ENCODE measurements around the gene CPNE5. TPM values are rescaled to one million over a fixed set of nuclear protein-coding genes. Genes with fewer than 3 reads are reported as not detected.

Gene CPNE5
- total RNA-seq, 1 experiment from 2014 or later: 0.37 TPM

DNA sequence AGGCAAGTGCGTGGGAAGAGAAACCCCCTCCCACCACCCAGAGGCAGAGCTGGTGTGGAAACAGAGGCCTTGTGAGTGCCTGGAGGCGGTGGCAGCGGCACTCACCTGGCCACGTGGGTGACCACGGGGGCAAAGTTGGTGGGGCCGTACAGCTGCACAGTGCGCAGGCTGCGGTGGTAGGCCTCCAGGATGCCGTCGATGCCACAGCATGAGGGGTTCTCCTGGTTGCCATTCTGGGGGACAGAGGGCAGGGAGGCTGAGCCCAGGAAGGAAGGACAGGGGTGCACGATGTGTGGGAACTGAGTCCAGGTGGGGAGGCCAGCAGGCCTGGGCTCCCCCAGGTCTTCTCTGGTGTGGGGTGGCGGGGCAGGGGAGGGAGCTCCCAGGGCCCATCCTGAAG is 94.0 kb downstream of the CPNE5 start:
- Histone ChIP-seq H4K20me1 (ENCODE audit: insufficient read depth) (no peaks in the 10 kb centered on the region), H3F3A (ENCODE audit: insufficient read depth, low read depth) (peaks cover under 1% of the 10 kb centered on the region; the same call in 1 of the 2 replicates), H3K4me2 (no peak overlapping the region), H3K79me2 (ENCODE audit: low read depth) (no peaks in the 10 kb centered on the region), H3K4me3 (no peak overlapping the region), H3K9me2 (ENCODE audit: insufficient read depth) (no peaks in the 10 kb centered on the region), H3K9me3 (ENCODE audit: insufficient read depth, low read depth) (no peaks in the 10 kb centered on the region), H3K36me3 (ENCODE audit: low read depth) (no peaks in the 10 kb centered on the region), H3K4me1 (replicated peaks; ENCODE audit: insufficient read depth) (peaks cover 10% of the 10 kb centered on the region), H3K27me3 (ENCODE audit: insufficient read depth, low read depth) (no peaks in the 10 kb centered on the region), H3K27ac (no peak overlapping the region), H2AFZ (no peak overlapping the region)
- TF ChIP-seq EZH2 (IDR thresholded peaks at IDR 0.05; ENCODE audit: low read depth): no peak
- TF ChIP-seq, protein P1, sequence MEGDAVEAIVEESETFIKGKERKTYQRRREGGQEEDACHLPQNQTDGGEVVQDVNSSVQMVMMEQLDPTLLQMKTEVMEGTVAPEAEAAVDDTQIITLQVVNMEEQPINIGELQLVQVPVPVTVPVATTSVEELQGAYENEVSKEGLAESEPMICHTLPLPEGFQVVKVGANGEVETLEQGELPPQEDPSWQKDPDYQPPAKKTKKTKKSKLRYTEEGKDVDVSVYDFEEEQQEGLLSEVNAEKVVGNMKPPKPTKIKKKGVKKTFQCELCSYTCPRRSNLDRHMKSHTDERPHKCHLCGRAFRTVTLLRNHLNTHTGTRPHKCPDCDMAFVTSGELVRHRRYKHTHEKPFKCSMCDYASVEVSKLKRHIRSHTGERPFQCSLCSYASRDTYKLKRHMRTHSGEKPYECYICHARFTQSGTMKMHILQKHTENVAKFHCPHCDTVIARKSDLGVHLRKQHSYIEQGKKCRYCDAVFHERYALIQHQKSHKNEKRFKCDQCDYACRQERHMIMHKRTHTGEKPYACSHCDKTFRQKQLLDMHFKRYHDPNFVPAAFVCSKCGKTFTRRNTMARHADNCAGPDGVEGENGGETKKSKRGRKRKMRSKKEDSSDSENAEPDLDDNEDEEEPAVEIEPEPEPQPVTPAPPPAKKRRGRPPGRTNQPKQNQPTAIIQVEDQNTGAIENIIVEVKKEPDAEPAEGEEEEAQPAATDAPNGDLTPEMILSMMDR (conservative IDR thresholded peaks at IDR 0.05): no peak
- BruUV-seq (replicated peaks): no TSS peak
- DNase-seq: no peak
- intact Hi-C loops (cut with micrococcal nuclease; ENCODE audit: unreplicated experiment): no loop called here
- ChIA-PET POLR2A (ENCODE audit: unreplicated experiment) (no interaction called here), CTCF (no interaction called here)

DNA sequence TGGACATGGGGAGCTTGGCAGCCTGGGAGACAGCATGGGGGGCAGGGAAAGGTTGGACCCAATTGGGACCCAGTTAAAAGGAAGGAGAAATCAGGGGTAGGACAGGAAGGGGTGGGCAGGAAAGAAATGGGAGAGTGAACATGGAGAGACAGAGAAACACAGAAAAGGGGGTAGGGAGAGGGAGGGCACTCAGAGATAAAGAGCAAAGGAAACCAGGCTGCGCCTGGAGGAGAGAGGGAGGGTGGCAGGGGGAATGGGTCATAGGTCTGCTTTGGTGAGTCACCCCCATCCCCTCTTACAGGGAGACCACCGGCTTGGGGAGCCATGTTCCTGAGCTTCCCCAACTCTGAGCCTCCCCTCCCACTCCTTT is 95.0 kb downstream of the CPNE5 start:
- Histone ChIP-seq H3K79me2 (ENCODE audit: low read depth) (no peaks in the 10 kb centered on the region), H3K27me3 (ENCODE audit: insufficient read depth, low read depth) (no peaks in the 10 kb centered on the region), H2AFZ (no peak overlapping the region), H4K20me1 (ENCODE audit: insufficient read depth) (no peaks in the 10 kb centered on the region), H3F3A (ENCODE audit: insufficient read depth, low read depth) (no peaks in the 10 kb centered on the region), H3K4me3 (no peak overlapping the region), H3K27ac (no peak overlapping the region), H3K4me2 (peak overlapping the region; percentile 38; the same call in 1 of the 2 replicates), H3K36me3 (ENCODE audit: low read depth) (no peaks in the 10 kb centered on the region), H3K9me3 (ENCODE audit: insufficient read depth, low read depth) (no peaks in the 10 kb centered on the region), H3K9me2 (ENCODE audit: insufficient read depth) (no peaks in the 10 kb centered on the region), H3K4me1 (replicated peaks; ENCODE audit: insufficient read depth) (peaks cover 10% of the 10 kb centered on the region)
- no peak for DNase-seq
- ChIA-PET CTCF (no interaction called here), POLR2A (ENCODE audit: unreplicated experiment) (no interaction called here)
- TF ChIP-seq, protein P1 (conservative IDR thresholded peaks at IDR 0.05): no peak
- no peak for TF ChIP-seq EZH2 (IDR thresholded peaks at IDR 0.05; ENCODE audit: low read depth)
- intact Hi-C loops (cut with micrococcal nuclease; ENCODE audit: unreplicated experiment): no loop called here
- no TSS peak for BruUV-seq (replicated peaks)

DNA sequence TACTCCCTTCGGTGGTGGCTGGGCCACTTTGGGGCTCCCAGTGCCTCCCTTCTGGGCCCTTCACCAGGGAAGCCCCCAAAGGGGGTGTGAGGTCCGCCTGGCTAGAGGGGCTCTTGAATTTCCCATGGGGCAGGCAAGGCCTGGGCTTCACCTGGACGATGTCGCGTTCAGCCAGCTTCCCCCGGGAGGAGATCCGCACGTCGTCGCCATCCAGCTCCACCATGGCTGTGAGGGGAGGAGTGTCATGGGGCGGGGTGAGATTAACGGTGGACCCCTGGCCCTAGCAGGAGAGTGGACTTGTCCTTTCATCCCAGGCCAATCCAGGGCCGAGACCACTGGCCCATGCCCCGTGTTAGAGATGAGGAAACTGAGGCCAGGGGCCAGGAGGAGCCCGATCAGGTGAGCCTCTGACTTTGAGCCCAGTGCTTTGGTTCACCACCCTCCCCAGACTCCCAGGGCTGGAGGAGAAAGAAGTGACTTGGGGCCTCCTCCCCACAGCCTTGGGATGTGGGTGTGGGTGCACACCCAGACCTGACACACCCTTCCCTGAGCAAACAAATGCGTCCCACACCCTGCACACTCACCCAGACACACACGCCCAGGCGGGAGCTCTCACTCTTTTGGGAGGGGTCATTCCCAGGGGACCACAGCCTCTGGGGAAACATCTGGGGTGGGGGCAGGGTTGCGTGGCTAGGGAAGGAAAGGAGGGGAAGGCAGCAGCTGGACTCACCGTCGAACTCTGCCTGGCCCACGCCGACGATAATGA is 95.5 kb downstream of the CPNE5 start:
- peaks cover 10% of the 10 kb centered on the region for H3K4me1 ChIP-seq (replicated peaks; ENCODE audit: insufficient read depth)
- H3F3A ChIP-seq (ENCODE audit: insufficient read depth, low read depth): no peaks in the 10 kb centered on the region
- no peaks in the 10 kb centered on the region for H3K36me3 ChIP-seq (ENCODE audit: low read depth)
- intact Hi-C loops (cut with micrococcal nuclease; ENCODE audit: unreplicated experiment): no loop called here
- CTCF ChIA-PET: no interaction called here
- no TSS peak for BruUV-seq (replicated peaks)
- no peak for DNase-seq
- H3K27ac ChIP-seq: no peak overlapping the region
- H3K79me2 ChIP-seq (ENCODE audit: low read depth): no peaks in the 10 kb centered on the region
- no peak for TF ChIP-seq EZH2 (IDR thresholded peaks at IDR 0.05; ENCODE audit: low read depth)
- TF ChIP-seq, protein P1 (conservative IDR thresholded peaks at IDR 0.05): no peak
- POLR2A ChIA-PET (ENCODE audit: unreplicated experiment): no interaction called here
- no peak overlapping the region for H3K4me3 ChIP-seq
- no peaks in the 10 kb centered on the region for H4K20me1 ChIP-seq (ENCODE audit: insufficient read depth)
- no peaks in the 10 kb centered on the region for H3K9me2 ChIP-seq (ENCODE audit: insufficient read depth)
- H3K9me3 ChIP-seq (ENCODE audit: insufficient read depth, low read depth): no peaks in the 10 kb centered on the region
- peak overlapping the region; percentile 38 for H3K4me2 ChIP-seq
- H3K27me3 ChIP-seq (ENCODE audit: insufficient read depth, low read depth): no peaks in the 10 kb centered on the region
- no peak overlapping the region for H2AFZ ChIP-seq

Data from PC-9 (cell line).